ENCODE data around the gene MAGEE1.

MAGEE1 gene

GRCh38 chrX:76427560-76428242, at the start of gene MAGEE1:
Gene MAGEE1, plus strand, starts transcription at chrX:76427710. Its CDS starts 221 bp downstream, at chrX:76427931.
- DNase-seq (ENCODE audit: low read depth) = peak; percentile 52

- no peak for DNase-seq (ENCODE audit: low read depth)
Measured at GRCh38 chrX:76398970-76399369, 28.5 kb upstream of the MAGEE1 start.

GRCh38 chrX:76407795-76408194, 19.7 kb upstream of the MAGEE1 start:
- DNase-seq (ENCODE audit: low read depth) = no peak

GRCh38 chrX:76420237-76420636, 7.3 kb upstream of the MAGEE1 start:
- no peak for DNase-seq (ENCODE audit: low read depth)

- no peak for DNase-seq (ENCODE audit: low read depth)
Measured at GRCh38 chrX:76428243-76429130, 977 bp downstream of the MAGEE1 start.

- no peak for DNase-seq (ENCODE audit: low read depth)
Measured at GRCh38 chrX:76433219-76433618, 5.7 kb downstream of the MAGEE1 start.

- DNase-seq (ENCODE audit: low read depth) = no peak
Measured at GRCh38 chrX:76434103-76434741, 6.7 kb downstream of the MAGEE1 start.

- no peak for DNase-seq (ENCODE audit: low read depth)
Measured at GRCh38 chrX:76439188-76439587, 11.7 kb downstream of the MAGEE1 start.

- no peak for DNase-seq (ENCODE audit: low read depth)
Measured at GRCh38 chrX:76453737-76454406, 26.4 kb downstream of the MAGEE1 start.

GRCh38 chrX:76454456-76454927, 27.0 kb downstream of the MAGEE1 start:
- no peak for DNase-seq (ENCODE audit: low read depth)

GRCh38 chrX:76477353-76477752, 49.8 kb downstream of the MAGEE1 start:
- no peak for DNase-seq (ENCODE audit: low read depth)
